HG03565 (cell line): Measurements from ENCODE around the gene UBE2D1.

Experiments used
- ATAC-seq: cut with Tn5 transposase; IDR thresholded peaks from one replicate; pipeline ENCODE4 v1.9.1; 2021; ENCODE audit warnings: mild to moderate bottlenecking, moderate library complexity; ENCODE audit not compliant: unreplicated experiment

The UBE2D1 gene

DNA sequence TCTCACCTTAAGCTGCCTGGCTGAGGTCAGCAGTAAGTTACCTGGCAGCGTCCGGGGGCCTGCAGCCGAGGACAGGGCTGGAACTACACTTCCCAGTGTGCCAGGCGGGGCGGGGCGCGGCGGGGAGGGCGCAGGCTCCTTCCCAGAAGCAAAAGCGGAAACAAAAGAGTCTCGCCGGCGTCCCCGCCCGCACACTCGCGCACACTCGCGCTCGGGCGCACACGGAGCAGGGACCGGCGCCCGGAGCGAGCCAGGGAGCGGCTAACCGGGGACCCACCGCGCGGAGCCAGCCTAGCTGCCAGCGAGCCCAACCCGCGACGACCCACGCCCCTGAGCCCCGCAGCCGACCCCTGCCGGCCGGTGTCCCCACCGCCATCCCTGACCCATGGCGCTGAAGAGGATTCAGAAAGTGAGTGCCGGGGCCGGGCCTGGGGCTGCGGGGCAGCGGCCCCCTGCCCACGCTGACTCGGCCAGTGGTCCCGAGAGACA is at the start of gene UBE2D1:
Gene UBE2D1 (plus strand): TSS at position 190 of the 489 bp plus-strand sequence. CDS start 196 bp downstream, at position 386.
- peak; percentile 93 for ATAC-seq

DNA sequence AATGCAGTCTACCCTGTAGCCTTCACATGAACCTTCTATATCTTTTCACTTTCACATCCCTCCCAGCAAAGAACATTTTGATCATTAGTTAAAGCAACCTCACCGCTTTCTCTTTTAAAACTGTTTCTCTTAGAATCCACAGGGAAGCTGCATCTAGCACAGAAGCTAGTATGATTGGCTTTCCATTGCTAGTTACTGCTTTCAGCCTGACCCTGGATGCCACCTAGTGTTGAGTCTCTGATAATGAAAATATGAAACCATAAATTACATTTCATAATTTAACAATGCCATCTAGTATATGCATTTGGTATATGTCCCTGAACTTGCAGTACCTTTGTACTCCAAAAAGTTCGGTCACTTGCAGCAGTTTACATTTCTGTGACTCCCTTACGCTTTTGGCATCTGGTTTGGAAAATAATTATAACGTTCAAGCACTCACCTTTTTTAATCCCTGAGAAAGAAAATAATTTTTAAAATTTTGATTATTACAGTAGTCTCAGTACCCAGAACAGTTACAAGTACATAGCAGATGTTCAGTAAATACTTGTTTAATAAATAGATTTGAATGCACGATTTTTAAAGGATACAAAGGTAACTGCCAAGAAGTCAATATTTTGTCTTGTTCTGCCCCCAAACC is 43.1 kb upstream of the UBE2D1 start:
- peak; percentile 88 for ATAC-seq

DNA sequence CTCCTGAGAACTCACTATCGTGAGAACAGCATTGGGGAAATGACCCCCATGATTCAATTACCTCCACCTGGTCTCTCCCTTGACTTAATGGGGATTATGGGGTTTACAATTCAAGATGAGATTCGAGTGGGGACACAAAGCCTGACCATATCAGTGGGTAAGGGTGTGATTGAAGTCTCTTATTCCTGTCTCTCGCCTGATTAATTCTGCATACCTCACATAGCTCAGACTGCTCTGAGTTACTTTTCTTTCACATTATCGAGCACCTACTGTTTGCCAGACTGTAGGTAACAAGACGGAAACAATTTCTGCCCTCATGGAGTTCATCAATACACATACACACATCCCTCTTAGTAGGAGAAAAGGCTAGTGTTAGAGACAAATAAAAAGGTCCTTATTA is 40.8 kb upstream of the UBE2D1 start:
- ATAC-seq: no peak

DNA sequence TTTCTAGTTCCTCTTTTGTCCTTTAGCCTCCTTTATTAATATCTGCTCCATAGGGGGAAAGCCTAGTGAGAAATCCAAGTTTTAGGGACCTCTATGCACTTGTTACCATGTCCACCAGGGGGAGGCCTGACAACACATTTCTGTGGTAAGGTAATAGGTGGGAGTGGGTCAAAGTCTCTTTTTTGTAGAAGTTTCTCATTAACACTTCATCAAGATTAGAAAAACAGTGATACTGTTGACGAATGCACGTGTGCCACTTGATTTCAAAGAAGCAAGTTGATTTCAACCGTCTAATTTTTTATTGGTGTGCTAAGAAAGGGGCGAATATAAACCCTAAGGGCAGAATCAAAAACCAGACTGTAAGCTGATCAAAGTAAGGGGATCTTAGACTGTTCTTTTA is 35.2 kb upstream of the UBE2D1 start:
- ATAC-seq: peak; percentile 95

DNA sequence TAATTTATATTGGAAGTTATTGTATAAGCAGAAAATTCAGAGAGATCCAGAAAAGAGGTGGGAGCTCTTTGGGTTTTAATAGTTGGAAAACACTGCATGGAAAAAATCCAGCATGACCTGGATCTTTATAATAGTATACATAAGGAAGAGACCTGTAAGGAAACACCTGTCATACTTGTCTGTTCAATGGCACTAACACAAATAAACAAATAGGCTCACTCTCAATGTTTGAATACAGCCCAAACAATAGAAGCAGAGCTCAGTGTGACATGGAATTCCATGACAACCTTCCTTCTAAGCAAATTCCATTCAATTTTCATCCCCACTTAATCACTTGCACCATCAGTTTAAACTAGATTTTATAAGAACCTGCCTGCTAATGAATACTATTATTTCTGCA is 34.1 kb upstream of the UBE2D1 start:
- no peak for ATAC-seq

DNA sequence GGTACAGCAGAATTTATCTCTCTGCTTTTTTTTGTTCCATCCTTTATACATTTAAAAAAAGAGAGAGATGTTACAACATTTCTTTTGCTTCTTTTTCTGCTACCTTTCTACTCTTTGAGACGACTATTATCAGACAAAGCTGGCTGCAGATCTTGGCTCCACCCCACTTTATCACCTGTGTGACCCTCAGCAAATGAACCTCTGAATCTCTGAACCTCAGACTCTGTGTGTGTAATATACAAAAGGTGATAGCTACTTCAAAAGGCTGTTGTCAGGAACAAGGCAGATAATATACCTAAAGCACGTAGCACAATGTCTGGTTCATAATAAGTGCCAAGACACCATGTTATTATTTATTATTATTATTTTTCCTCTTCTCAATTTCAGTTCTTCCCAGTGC is 32.6 kb upstream of the UBE2D1 start:
- ATAC-seq: no peak

DNA sequence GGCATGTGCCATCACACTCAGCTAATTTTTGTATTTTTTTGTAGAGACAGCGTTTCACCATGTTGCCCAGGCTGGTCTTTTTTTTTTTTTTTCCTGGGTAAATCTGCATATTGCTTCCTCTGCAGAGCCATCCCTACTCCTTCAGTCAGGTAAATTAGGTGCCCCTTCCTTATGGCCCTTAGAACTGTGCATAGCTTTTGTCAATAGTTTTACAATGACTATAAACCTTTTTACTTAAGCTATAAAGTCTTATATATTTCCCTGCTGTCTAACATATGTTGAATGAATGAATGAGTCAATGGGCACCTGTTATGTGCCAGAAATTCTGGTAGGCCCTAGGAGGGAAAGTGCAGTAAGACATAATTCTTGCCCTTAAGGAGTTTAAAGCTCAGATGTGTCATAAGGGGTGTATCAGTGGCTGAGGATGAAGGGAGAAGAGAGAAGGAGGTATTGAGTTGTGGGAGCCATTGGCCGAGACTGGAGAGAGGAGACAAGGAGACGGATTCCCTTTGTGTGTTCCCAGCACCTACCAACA is 30.6 kb upstream of the UBE2D1 start:
- no peak for ATAC-seq

DNA sequence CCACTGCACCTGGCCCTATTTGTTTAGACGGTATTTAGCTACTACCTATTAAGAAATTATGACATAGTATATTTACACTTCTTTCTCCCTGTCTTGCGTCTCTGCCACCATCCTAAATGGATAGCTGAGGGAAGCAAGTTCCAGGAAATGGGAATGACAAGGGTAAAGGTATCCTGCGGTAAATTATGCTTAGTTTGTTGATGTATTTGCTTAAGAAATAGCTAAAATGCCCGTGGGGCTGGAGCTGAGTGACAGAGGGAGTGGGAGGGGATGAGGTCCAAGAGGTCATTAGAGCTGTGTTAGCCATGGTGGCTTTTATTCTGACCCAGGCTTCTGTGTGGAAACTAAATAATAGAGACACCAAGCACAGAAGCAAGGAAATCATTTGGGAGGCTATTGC is 29.0 kb upstream of the UBE2D1 start:
- no peak for ATAC-seq

DNA sequence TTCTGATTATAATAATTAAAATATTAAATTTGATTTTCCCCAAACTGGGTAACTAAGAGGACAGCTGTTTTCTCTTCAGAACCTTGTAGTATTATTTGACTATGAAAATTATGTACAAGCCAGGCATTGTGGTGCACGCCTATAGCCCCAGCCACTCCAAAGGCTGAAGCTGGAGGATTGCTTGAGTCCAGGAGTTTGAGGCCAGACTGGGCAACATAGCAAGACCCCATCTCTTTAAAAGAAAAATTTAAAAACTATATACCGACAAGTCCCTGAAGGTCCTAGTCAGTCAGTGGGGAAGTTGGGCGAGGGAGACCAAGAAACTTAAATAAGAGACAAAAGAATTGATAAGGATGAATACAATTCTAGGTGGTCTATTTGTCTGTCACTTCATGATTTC is 27.1 kb upstream of the UBE2D1 start:
- ATAC-seq: no peak

DNA sequence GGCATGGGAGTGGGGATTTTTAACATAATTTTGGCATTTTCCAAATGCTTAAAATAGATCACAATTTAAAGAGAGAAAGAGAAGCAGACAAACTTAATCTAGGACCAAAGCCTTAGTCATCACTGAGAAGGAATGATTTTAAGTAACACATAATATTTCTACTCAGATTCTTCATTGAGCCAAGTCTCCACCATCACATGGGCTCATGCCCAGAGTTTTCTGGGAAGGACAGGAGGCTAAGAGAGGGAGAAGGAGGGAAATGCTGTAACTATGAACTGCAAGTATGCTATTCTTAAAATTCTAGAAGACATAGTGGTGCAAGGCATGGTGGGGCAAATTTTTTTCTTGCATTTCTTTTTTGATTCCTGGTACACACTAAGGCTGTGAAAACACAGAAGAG is 23.8 kb upstream of the UBE2D1 start:
- ATAC-seq: no peak

DNA sequence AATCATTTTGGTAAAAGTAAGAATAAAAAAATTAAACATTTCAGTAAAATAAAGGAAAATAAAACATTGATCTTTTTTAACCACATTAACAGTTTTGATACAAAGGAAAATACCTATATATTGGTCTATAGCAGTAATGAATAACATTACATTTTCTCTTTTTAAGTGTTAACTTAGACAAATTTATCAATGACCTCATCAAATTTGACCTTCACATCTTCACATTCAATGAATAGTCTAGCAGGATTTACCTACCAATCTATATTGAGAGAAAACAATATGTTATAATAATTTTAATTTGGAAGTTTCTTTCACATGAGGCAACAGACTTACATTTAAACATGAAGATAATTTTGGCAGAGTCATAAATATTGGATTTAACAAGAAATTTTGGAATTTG is 17.9 kb upstream of the UBE2D1 start:
- no peak for ATAC-seq

DNA sequence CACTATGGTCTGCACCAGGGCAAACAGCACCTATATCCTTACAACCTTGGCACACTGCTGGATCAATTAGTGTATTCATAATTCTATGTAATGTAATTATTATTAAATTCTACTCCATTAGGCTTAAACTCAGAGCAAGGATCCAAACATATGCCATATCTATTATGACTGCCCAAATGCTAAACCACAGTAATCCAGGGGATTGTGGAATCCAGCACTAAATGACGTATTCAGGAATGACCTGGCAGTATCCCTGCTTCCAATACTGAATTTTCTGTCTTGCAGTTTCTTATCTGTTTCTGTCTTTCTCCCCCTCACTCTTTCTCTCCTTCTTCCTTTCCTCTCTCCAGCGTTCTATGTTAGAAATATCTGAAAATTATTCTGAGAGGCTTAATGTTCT is 16.5 kb upstream of the UBE2D1 start:
- no peak for ATAC-seq

DNA sequence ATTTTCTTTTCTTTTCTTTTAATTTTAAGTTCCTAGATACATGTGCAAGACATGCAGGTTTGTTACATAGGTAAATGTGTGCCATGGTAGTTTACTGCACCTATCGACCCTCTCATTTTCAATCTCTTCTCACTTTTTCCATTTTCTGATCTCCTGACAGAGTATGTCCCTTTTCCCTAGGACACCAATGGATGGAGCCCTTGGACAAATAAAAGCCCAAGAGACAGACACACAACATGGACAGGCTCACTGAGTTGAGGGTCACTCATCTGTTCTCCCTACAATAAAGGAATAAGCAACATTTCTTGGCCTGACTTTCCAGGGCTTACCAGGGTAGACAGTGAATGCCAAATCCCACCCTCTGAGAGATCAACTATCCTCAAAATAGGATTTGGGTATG is 15.2 kb upstream of the UBE2D1 start:
- ATAC-seq: no peak

DNA sequence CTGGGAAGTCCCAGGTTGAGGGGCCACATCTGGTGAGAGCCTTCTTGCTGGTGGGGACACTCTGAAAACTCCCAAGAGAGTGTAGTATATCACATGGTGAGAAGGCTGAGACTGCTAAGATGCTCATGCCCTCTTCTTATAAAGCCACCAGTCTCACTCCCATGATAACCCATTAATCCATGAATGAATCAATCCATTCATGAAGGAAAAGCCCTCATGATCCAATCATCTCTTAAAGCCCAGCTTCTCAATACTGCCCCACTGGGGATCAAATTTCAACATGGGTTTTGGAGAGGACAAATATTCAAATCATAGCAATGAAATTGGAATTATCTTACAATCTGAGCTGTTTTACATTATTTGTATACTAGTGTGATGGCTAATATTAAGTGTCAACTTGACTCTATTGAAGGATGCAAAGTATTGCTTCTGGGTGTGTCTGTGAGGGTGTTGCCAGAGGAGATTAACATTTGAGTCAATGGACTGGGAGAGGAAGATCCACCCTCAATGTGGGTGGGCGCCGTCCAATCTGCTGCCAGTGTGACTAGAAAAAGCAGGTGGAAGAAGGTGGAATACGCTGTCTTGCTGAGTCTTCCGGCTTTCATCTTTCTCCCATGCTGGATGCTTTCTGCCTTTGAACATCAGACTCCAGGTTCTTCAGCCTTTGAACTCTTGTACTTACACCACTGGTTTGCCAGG is 14.3 kb upstream of the UBE2D1 start:
- no peak for ATAC-seq

DNA sequence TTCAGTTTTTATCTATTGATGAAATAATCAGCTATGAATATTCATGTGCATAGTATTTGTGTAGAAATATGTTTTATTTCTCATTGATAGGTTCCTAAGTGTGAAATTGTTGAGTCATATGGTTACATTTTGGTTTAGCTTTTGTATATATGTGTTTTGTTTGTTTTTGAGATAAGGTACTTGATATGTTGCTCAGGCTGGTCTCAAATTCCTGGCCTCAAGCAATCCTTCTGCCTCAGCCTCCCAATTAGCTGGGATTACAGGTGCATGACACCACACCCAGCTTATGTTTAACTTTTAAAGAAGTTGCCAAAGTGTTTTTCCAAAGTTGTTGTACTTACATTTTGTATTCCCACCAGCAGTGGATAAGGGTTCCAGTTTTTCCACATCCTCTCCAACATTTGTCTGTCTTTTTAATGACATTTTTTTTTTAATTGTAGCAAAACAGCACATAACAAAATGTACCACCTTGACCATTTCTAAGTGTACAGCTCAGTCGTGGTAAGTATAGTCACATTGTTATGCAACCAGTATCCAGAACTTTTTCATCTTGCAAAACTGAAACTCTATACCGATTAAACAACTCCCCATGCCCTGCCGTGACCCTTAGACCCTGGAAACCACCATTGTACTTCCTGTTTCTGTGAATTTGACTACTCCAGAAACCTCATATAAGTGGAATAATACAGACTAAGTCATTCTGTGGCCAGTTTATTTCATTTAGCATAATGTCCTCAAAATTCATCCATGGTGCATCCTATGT is 12.6 kb upstream of the UBE2D1 start:
- peak; percentile 94 for ATAC-seq

DNA sequence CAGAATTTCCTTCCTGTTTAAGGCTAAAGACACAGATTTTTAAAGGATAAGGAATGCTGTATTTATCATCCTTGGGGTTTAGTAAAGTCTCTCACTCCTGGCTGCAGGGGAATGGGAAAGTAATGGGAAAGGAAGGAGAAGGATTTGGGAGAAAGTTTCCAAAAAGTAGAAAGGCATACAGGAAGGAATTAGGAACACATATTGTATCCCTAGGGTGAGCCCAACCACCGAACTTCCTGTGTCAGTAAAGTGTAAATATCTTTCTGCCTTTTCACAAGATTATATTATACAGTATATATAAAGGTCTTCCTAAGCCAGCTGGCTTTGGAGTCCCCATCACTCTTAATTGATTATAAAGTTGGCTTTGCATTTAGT is 12.0 kb upstream of the UBE2D1 start:
- ATAC-seq: no peak

DNA sequence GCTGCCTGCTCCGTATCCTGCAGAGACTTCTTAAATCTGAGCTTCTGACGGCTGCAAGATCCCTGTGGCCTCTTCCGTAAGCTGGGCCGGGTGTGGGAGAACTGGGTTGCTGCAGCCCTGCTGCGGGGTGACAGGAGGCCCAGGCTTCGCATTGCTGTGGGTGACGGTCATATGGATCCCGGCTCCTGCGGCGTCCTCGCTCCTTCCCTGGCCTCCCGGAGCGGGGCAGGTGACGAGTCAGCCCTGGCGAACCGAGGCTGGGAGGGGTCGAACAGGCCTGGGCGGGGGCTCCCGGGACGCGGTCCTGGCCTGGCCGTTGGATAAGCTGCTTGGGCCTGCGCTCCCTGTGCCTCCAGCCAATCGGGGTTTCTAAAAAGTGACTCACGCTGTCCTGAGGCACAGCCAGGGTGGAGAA is 7.8 kb upstream of the UBE2D1 start:
- ATAC-seq: no peak

DNA sequence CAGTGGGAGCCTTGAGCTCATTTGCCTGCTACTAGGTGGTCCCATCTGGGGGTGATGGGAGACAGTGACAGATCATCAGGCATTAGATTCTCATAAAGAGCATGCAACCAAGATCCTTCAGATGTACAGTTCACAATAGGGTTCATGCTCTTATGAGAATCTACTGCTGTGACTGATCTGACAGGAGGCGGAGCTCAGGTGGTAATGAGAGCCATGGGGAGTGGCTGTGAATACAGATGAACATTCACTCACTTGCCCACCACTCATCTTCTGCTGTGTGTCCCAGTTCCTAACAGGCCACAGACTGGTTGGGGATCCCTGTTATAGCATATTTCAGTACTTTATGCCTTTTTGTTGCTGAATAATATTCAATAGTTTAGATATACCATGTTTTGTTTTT is 6.6 kb upstream of the UBE2D1 start:
- ATAC-seq: no peak

DNA sequence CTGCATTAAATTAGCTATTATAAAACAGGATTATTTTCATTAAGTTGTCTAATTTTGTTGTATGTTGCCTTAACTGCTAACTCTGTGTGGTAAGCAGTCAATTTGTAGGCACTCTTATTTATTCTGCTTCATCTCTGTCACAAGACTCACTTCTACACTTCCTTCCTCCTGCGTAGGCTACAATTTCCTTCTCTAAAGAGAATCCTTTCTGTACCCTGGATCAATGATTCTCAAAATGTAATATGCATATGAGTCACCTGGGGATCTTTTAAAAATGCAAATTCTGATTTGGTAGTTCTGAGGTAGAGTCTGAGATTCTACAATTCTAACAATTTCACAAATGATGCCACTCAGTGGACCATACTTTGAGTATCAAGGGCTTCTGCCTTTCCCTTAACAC is 4.4 kb upstream of the UBE2D1 start:
- no peak for ATAC-seq

DNA sequence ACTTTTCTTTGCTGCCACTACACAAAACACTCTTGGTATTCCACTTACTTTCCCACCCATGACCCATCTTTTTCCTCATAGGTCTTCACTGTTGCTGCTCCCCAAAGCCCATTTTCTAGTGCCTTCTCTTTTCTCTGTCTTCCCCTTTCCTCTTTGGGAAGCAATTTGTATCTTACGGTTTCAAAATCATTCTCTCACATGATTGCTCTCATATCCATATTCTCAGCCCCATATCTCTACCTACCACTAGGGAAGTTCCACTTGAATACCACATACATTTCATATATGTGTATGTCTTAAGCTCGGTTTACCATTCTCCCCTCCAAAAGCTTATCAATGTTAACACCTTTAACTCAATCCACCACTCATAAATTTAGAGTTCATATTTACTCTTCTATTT is 3.2 kb upstream of the UBE2D1 start:
- ATAC-seq: no peak

DNA sequence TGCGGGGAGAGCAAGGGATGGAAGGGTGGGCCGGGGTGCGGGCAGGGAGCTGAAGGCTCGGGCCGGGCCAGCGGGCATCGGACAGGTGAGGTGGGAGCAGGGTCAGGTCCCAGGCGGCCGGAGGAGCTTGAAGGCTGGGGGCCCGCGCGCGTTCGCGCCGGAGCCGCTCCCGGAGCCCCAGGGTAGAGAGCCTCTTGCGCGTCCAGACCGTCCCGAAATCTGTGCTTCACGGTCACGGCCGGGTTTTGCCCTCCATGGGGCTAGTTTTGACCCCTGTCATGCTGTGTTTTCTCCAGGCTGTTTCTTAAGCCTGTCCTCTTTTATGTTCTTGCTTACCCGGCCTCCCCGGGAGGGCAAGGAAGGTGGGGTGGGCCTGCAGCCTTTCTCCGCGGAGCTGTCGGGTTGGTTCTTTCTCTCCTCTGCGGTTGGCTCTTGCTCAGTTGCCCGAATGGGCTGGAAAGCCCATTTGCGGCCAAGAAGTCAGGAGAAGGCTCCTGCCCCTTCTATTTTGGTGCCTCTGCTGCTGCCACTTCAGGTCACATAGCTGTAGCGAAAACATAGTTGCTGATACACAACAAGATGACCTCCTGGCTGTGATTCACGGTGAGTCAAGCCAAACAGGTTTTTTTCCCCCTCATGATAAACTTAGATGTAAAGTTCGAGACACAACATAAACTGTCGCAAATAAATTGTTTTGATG is 650 bp downstream of the UBE2D1 start:
- ATAC-seq: peak; percentile 23
